Measurements from ENCODE around the gene FXYD7. TPM values are rescaled to one million over a fixed set of nuclear protein-coding genes. Genes with fewer than 3 reads are reported as not detected.

Gene FXYD7
- total RNA-seq, 1 experiment from 2014 or later = 0.71 TPM

- intact Hi-C loops (cut with micrococcal nuclease) = loop anchor here (10.0 kb wide), 1 partner anchor 159 kb away; no protein-coding TSS in a partner anchor
- no peak for DNase-seq (ENCODE audit: low read depth, low spot score)
- ChIA-PET RAD21 (ENCODE audit: low non-redundant PET in 1 of 2, low total read pairs in 2 of 2, uncharacterized antibody in 2 of 2, unreplicated experiment in 2 of 2) (no interaction called here), POLR2A (no interaction called here), CTCF (no interaction called here)
- no peak overlapping the region for H3K9ac ChIP-seq (ENCODE audit: low read length)
- H3K79me2 ChIP-seq (ENCODE audit: insufficient read depth, low read length) = no peaks in the 10 kb centered on the region
- H3K27me3 ChIP-seq (ENCODE audit: insufficient read depth, low read length) = no peaks in the 10 kb centered on the region
- H3K4me1 ChIP-seq (ENCODE audit: control insufficient read depth in 1 of 2, insufficient read depth in 2 of 2, low read length in 2 of 2) = no peaks in the 10 kb centered on the region
- H2AFZ ChIP-seq (ENCODE audit: low read depth, low read length, poor library complexity, severe bottlenecking) = no peak overlapping the region
- H3K4me3 ChIP-seq (replicated peaks in 1 of 2; ENCODE audit: low read depth in 1 of 2, low read length in 2 of 2) = no peak overlapping the region
- no peak for ATAC-seq
- H3K9me2 ChIP-seq (ENCODE audit: insufficient read depth) = no peaks in the 10 kb centered on the region
- H4K20me1 ChIP-seq (ENCODE audit: insufficient read depth) = no peaks in the 10 kb centered on the region
- H3K4me2 ChIP-seq (ENCODE audit: low read length) = no peak overlapping the region
- BruUV-seq (replicated peaks) = no TSS peak
- no peaks in the 10 kb centered on the region for H3K36me3 ChIP-seq (ENCODE audit: control insufficient read depth in 1 of 2, insufficient read depth in 2 of 2, low read length in 2 of 2)
- no peaks in the 10 kb centered on the region for H3K9me3 ChIP-seq (ENCODE audit: control insufficient read depth in 1 of 2, insufficient read depth in 1 of 2, low read depth in 1 of 2, low read length in 2 of 2)
- H3K27ac ChIP-seq (ENCODE audit: low read depth, low read length) = no peak overlapping the region
- TF ChIP-seq MAX (IDR thresholded peaks at IDR 0.05) = no peak
- TF ChIP-seq SRF (IDR thresholded peaks at IDR 0.05; ENCODE audit: low read depth) = no peak
- TF ChIP-seq JUND (IDR thresholded peaks at IDR 0.05) = no peak
- no peak for TF ChIP-seq REST (IDR thresholded peaks at IDR 0.05; ENCODE audit: low read depth)
These were observed 9.2 kb upstream of the FXYD7 start for GRCh38 chr19:35133826-35134225.

GRCh38 chr19:35134601-35135242, 8.3 kb upstream of the FXYD7 start, which contains the start of gene LGI4:
Gene LGI4 (minus strand): TSS chr19:35135059. CDS start chr19:35134680, 379 bp downstream.
- CTCF ChIA-PET = interaction anchor here (1.2 to 4.1 kb wide), 5 partner anchors 8 to 67 kb away, joined by 3 to 28 read pairs (median 7); partner anchors contain the start of gene FXYD3
- intact Hi-C loops (cut with micrococcal nuclease) = loop anchor here (1.0 to 10.0 kb wide), 2 partner anchors 67 to 160 kb away; no protein-coding TSS in a partner anchor
- H3K4me1 ChIP-seq (ENCODE audit: control insufficient read depth in 1 of 2, insufficient read depth in 2 of 2, low read length in 2 of 2) = no peaks in the 10 kb centered on the region
- no peak for TF ChIP-seq MAX (IDR thresholded peaks at IDR 0.05)
- no peak for TF ChIP-seq EGR1 (IDR thresholded peaks at IDR 0.05; ENCODE audit: low read depth)
- TF ChIP-seq CEBPB (IDR thresholded peaks at IDR 0.05; ENCODE audit: low read depth) = no peak
- TF ChIP-seq POLR2A (IDR thresholded peaks at IDR 0.05; ENCODE audit: borderline replicate concordance, extremely low read depth, insufficient read depth, insufficient read length) = no peak
- TF ChIP-seq POLR2AphosphoS5 (IDR thresholded peaks at IDR 0.05; ENCODE audit: low read depth, low read length) = no peak
- no peak for TF ChIP-seq REST (IDR thresholded peaks at IDR 0.05; ENCODE audit: low read depth)
- no peak for TF ChIP-seq FOSL1 (IDR thresholded peaks at IDR 0.05; ENCODE audit: low read depth)

More at GRCh38 chr19:35134601-35135242, 8.3 kb upstream of the FXYD7 start, which contains the start of gene LGI4:
- Histone ChIP-seq H3K27me3 (ENCODE audit: insufficient read depth, low read length) (no peaks in the 10 kb centered on the region), H3K36me3 (ENCODE audit: control insufficient read depth in 1 of 2, insufficient read depth in 2 of 2, low read length in 2 of 2) (no peaks in the 10 kb centered on the region), H2AFZ (ENCODE audit: low read depth, low read length, poor library complexity, severe bottlenecking) (no peak within 1 kb of the TSS), H3K9me3 (ENCODE audit: control insufficient read depth in 1 of 2, insufficient read depth in 1 of 2, low read depth in 1 of 2, low read length in 2 of 2) (no peaks in the 10 kb centered on the region), H3K27ac (ENCODE audit: low read depth, low read length) (no peak within 1 kb of the TSS), H3K9ac (ENCODE audit: low read length) (no peak within 1 kb of the TSS), H3K4me3 (replicated peaks in 1 of 2; ENCODE audit: low read depth in 1 of 2, low read length in 2 of 2) (no peak within 1 kb of the TSS), H4K20me1 (ENCODE audit: insufficient read depth) (no peaks in the 10 kb centered on the region), H3K9me2 (ENCODE audit: insufficient read depth) (no peaks in the 10 kb centered on the region), H3K4me2 (ENCODE audit: low read length) (no peak within 1 kb of the TSS), H3K79me2 (ENCODE audit: insufficient read depth, low read length) (no peaks in the 10 kb centered on the region)
- ChIA-PET POLR2A (no interaction called here), RAD21 (ENCODE audit: low non-redundant PET in 1 of 2, low total read pairs in 2 of 2, uncharacterized antibody in 2 of 2, unreplicated experiment in 2 of 2) (no interaction called here)
- no TSS peak for BruUV-seq (replicated peaks)
- ATAC-seq (0 out of 2 replicates have a peak, but pooled peaks have one; percentile 10), DNase-seq (ENCODE audit: low read depth, low spot score) (no peak)

Data from HCT116 (cell line).